Neuronal stem cell (in vitro differentiated cells): Measurements from ENCODE around the gene ITGA11.

ENCODE experiments used
- DNase-seq: peaks from one replicate; pipeline ENCODE4 v3.0.0-alpha.2; 2013; ENCODE audit warnings: low spot score
- H2AFZ ChIP-seq: one replicate; pipeline ENCODE4 v1.6.1; 2013; ENCODE audit warnings: mild to moderate bottlenecking, low read length, inconsistent platforms
- H2AK5ac ChIP-seq: 2 replicates; pipeline ENCODE4 v1.6.1; 2013; ENCODE audit warnings: low read depth, mild to moderate bottlenecking, inconsistent platforms, low read length, moderate library complexity, mixed read lengths
- H2BK120ac ChIP-seq: 2 replicates; pipeline ENCODE4 v1.6.1; 2013; ENCODE audit warnings: low read depth, mild to moderate bottlenecking, inconsistent platforms, low read length, moderate library complexity, mixed read lengths
- H2BK12ac ChIP-seq: one replicate; pipeline ENCODE4 v1.6.1; 2013; ENCODE audit warnings: low read length, inconsistent platforms
- H2BK15ac ChIP-seq: 2 replicates; pipeline ENCODE4 v1.6.1; 2013; ENCODE audit warnings: mild to moderate bottlenecking, low read length, inconsistent platforms, mixed read lengths
- H2BK5ac ChIP-seq: one replicate; pipeline ENCODE4 v1.6.1; 2013; ENCODE audit warnings: inconsistent platforms, mild to moderate bottlenecking, low read length, moderate library complexity
- H3K14ac ChIP-seq: one replicate; pipeline ENCODE4 v1.6.1; 2013; ENCODE audit warnings: low read length, inconsistent platforms
- H3K18ac ChIP-seq: 2 replicates; pipeline ENCODE4 v1.6.1; 2013; ENCODE audit warnings: low read length, inconsistent platforms
- H3K23ac ChIP-seq: 2 replicates; pipeline ENCODE4 v1.6.1; 2013; ENCODE audit warnings: low read depth, mild to moderate bottlenecking, mixed read lengths, low read length, inconsistent platforms; ENCODE audit not compliant: poor library complexity
- H3K27ac ChIP-seq: replicated peaks from 3 replicates; pipeline ENCODE4 v1.5.1; 2013; ENCODE audit warnings: low read length, inconsistent platforms
- H3K27me3 ChIP-seq, 3 experiments: 2 replicates each; pipeline ENCODE4 v1.6.1; 2013; ENCODE audit warnings: low read length in 3 of 3, mild to moderate bottlenecking in 2 of 3, inconsistent platforms in 1 of 3, low read depth in 1 of 3, mixed read lengths in 1 of 3, moderate library complexity in 1 of 3; ENCODE audit not compliant: control insufficient read depth in 3 of 3, insufficient read depth in 3 of 3
- H3K36me3 ChIP-seq, 2 donors: replicated peaks in 1 of 2; 2 replicates each; pipeline ENCODE4 v1.6.1; 2013; ENCODE audit warnings: low read length in 2 of 2; ENCODE audit not compliant: control insufficient read depth in 2 of 2, insufficient read depth in 2 of 2
- H3K4ac ChIP-seq: 2 replicates; pipeline ENCODE4 v1.6.1; 2013; ENCODE audit warnings: inconsistent platforms, mild to moderate bottlenecking, low read length, moderate library complexity
- H3K4me1 ChIP-seq, 2 donors: 1 replicate in 1 of 2; 2 replicates in 1 of 2; pipeline ENCODE4 v1.6.1; 2013; ENCODE audit warnings: low read length in 2 of 2, low read depth in 1 of 2; ENCODE audit not compliant: control insufficient read depth in 2 of 2, insufficient read depth in 1 of 2
- H3K4me2 ChIP-seq: one replicate; pipeline ENCODE4 v1.6.1; 2013; ENCODE audit warnings: mild to moderate bottlenecking, low read length, inconsistent platforms; ENCODE audit not compliant: insufficient read depth, poor library complexity, severe bottlenecking
- H3K4me3 ChIP-seq, 2 donors: 2 replicates each; pipeline ENCODE4 v1.5.1; 2013; ENCODE audit warnings: low read length in 2 of 2, mild to moderate bottlenecking in 2 of 2, inconsistent platforms in 1 of 2, moderate library complexity in 1 of 2
- H3K79me1 ChIP-seq: one replicate; pipeline ENCODE4 v1.6.1; 2013; ENCODE audit warnings: low read depth, mild to moderate bottlenecking, inconsistent platforms, low read length, moderate library complexity
- H3K9ac ChIP-seq: one replicate; pipeline ENCODE4 v1.6.1; 2013; ENCODE audit warnings: mild to moderate bottlenecking, low read depth, low read length, inconsistent platforms; ENCODE audit not compliant: poor library complexity
- H3K9me3 ChIP-seq, 2 donors: replicated peaks in 1 of 2; 2 replicates each; pipeline versions ENCODE3 to v1.6.1; 2013; ENCODE audit warnings: low read length in 2 of 2, mild to moderate bottlenecking in 2 of 2, inconsistent platforms in 1 of 2, low read depth in 1 of 2, mixed read lengths in 1 of 2, moderate library complexity in 1 of 2; ENCODE audit not compliant: control insufficient read depth in 2 of 2, insufficient read depth in 1 of 2
- H4K8ac ChIP-seq: one replicate; pipeline ENCODE4 v1.6.1; 2013; ENCODE audit warnings: low read depth, mild to moderate bottlenecking, inconsistent platforms, low read length, moderate library complexity
- H4K91ac ChIP-seq: one replicate; pipeline ENCODE4 v1.6.1; 2013; ENCODE audit warnings: low read length, low read depth, mild to moderate bottlenecking, inconsistent platforms; ENCODE audit not compliant: poor library complexity
- WGBS, 2 donors: extraction: QIAGEN DNeasy Blood & Tissue Kit; methylation state at CpG; one replicate each; pipeline ENCODE4 v1.1.7; 2013; ENCODE audit warnings: missing lambda C conversion rate in 2 of 2, mixed read lengths in 1 of 2; ENCODE audit not compliant: insufficient read length in 2 of 2, insufficient replicate concordance in 1 of 2; ENCODE audit errors: extremely low coverage in 2 of 2; 5-methylcytosine and 5-hydroxymethylcytosine counted together

The ITGA11 gene

GRCh38 chr15:68414206-68414555 lies 17.8 kb downstream of the ITGA11 start:
- Histone ChIP-seq H3K18ac (no peak overlapping the region), H3K27ac (no peak overlapping the region), H3K4me2 (no peak overlapping the region), H4K8ac (no peak overlapping the region), H2BK12ac (no peak overlapping the region), H3K36me3 (no peaks in the 10 kb centered on the region), H2AFZ (no peak overlapping the region), H2BK120ac (no peak overlapping the region), H3K4me3 (no peak overlapping the region), H3K4ac (no peak overlapping the region), H3K79me1 (no peaks in the 10 kb centered on the region), H3K4me1 (peaks cover 0 to 8% of the 10 kb centered on the region in 2 donors), H2BK15ac (no peak overlapping the region), H2AK5ac (peak overlapping the region; percentile 9), H3K9ac (no peak overlapping the region), H2BK5ac (no peak overlapping the region), H3K27me3 (peaks cover 0 to 28% (median 4%) of the 10 kb centered on the region in 3 experiments), H3K9me3 (no peaks in the 10 kb centered on the region), H3K23ac (no peak overlapping the region), H4K91ac (no peak overlapping the region), H3K14ac (no peak overlapping the region)
- no CpG with 5 or more reads among the region's 3 CpGs for WGBS, 2 donors
- no peak for DNase-seq

DNA sequence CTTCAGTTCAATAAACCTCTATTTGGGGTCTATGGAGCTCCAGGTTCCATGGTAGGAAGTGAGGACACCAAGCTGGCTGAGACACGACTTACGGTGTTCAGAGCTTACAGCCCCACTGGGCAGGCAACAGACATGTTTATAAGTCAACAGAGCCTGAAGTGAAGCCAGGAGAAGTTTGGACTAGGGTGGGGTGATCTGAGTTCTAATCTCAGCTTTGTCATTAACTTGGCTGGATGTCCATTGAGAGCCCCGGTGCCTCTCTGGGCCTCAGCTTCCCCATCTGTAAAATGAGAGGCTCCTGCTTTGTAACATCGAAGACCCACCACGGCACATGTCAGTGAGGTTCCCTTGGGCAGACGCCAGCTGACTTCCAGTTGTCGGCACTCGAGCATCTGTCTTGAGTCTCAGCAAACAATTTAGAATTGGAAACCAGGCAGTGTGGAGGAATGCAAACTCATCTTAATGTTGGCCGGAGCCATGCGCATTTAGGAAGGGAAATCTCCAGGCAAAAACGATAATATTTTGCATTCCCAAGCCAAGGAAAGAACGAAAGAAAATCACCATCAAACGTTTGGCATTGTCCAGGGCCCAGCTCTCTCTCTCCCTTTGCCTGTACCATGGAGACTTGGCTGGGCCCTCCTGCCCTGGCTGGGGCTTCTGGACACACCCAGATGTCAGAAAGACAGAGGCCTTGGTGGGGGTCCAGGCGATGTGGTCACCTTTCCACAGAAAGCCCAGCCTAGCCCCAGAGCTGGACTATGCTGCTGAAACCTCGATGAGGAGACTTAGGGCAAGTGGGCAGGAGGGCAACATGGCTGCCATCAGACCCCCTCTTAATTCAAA lies 18.4 kb downstream of the ITGA11 start:
- Histone ChIP-seq H3K4me1 (peaks cover 0 to 3% of the 10 kb centered on the region in 2 donors), H3K4me3 (no peak overlapping the region), H3K14ac (no peak overlapping the region), H3K4ac (no peak overlapping the region), H4K91ac (no peak overlapping the region), H3K79me1 (no peaks in the 10 kb centered on the region), H2AK5ac (peak overlapping the region; percentile 9), H3K9ac (no peak overlapping the region), H2BK120ac (no peak overlapping the region), H3K23ac (no peak overlapping the region), H3K27ac (no peak overlapping the region), H2AFZ (no peak overlapping the region), H2BK12ac (no peak overlapping the region), H3K36me3 (no peaks in the 10 kb centered on the region), H3K9me3 (no peaks in the 10 kb centered on the region), H4K8ac (no peak overlapping the region), H3K27me3 (peaks cover 0 to 31% (median 4%) of the 10 kb centered on the region in 3 experiments), H3K4me2 (no peak overlapping the region), H2BK15ac (no peak overlapping the region), H3K18ac (no peak overlapping the region), H2BK5ac (no peak overlapping the region)
- DNase-seq, result no peak
- no CpG with 5 or more reads among the region's 15 CpGs for WGBS, 2 donors

- no peak overlapping the region for H2AFZ ChIP-seq
- no peak overlapping the region for H2BK5ac ChIP-seq
- H3K23ac ChIP-seq, result no peak overlapping the region
- H3K79me1 ChIP-seq, result no peaks in the 10 kb centered on the region
- H4K91ac ChIP-seq, result no peak overlapping the region
- peak overlapping the region; percentile 10 for H3K14ac ChIP-seq
- no peak overlapping the region for H2BK12ac ChIP-seq
- H3K4me2 ChIP-seq, result no peak overlapping the region
- no peak for DNase-seq
- H3K9me3 ChIP-seq, result no peaks in the 10 kb centered on the region
- no peak overlapping the region for H3K9ac ChIP-seq
- no peak overlapping the region for H2BK15ac ChIP-seq
- no peaks in the 10 kb centered on the region for H3K4me1 ChIP-seq
- peak overlapping the region; percentile 50 for H3K18ac ChIP-seq
- H3K4ac ChIP-seq, result no peak overlapping the region
- no peak overlapping the region for H2AK5ac ChIP-seq
- no peak overlapping the region for H4K8ac ChIP-seq
- no peak overlapping the region for H3K4me3 ChIP-seq
- no peaks in the 10 kb centered on the region for H3K36me3 ChIP-seq
- H3K27ac ChIP-seq, result no peak overlapping the region
- no peak overlapping the region for H2BK120ac ChIP-seq
- no CpG with 5 or more reads among the region's 8 CpGs for WGBS, 2 donors
- H3K27me3 ChIP-seq, result peaks cover 0 to 35% (median 4%) of the 10 kb centered on the region in 3 experiments
These were observed 19.7 kb downstream of the ITGA11 start for GRCh38 chr15:68412218-68412617.

DNA sequence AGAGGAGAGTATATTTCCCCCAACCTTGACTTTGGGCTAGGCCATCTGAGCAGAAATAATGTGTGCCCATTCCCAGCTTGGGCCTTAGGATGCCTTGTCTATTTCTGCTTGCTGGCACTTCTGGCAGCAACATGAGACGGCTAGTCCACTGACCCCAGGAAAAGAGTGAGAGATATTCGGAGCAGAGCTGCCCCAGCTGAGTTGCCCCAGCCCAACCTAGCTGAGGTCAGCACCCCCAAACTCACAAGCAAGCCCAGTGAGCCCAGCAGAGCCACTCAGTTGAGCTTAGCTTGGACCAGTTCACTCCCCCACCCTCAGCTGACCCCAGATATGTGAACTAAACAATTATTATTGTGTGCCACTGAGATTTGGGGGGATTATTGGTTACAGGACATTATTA lies 20.2 kb downstream of the ITGA11 start:
- Histone ChIP-seq H3K4me2 (no peak overlapping the region), H2BK5ac (no peak overlapping the region), H3K4me1 (no peaks in the 10 kb centered on the region), H3K14ac (no peak overlapping the region), H3K4ac (no peak overlapping the region), H3K36me3 (no peaks in the 10 kb centered on the region), H2BK12ac (no peak overlapping the region), H2AK5ac (no peak overlapping the region), H3K18ac (peak overlapping the region; percentile 65), H3K9ac (no peak overlapping the region), H3K79me1 (no peaks in the 10 kb centered on the region), H2BK15ac (no peak overlapping the region), H4K91ac (no peak overlapping the region), H4K8ac (no peak overlapping the region), H2AFZ (no peak overlapping the region), H3K27ac (no peak overlapping the region), H3K27me3 (peaks cover 0 to 32% (median 4%) of the 10 kb centered on the region in 3 experiments), H3K9me3 (no peaks in the 10 kb centered on the region), H2BK120ac (no peak overlapping the region), H3K4me3 (no peak overlapping the region), H3K23ac (no peak overlapping the region)
- DNase-seq, result no peak
- no CpG with 5 or more reads among the region's 2 CpGs for WGBS, 2 donors
